GM21447 (cell line): ENCODE measurements around the gene SCAF8.
"Not testable (repeated sequence)": the region's sequence is repeated elsewhere in the genome, so short reads cannot be mapped to it uniquely, and the experiment has no call there.

ENCODE experiments used
- ATAC-seq: cut with Tn5 transposase; IDR thresholded peaks from one replicate; pipeline ENCODE4 v1.9.1; 2021; ENCODE audit not compliant: unreplicated experiment

SCAF8 gene

DNA sequence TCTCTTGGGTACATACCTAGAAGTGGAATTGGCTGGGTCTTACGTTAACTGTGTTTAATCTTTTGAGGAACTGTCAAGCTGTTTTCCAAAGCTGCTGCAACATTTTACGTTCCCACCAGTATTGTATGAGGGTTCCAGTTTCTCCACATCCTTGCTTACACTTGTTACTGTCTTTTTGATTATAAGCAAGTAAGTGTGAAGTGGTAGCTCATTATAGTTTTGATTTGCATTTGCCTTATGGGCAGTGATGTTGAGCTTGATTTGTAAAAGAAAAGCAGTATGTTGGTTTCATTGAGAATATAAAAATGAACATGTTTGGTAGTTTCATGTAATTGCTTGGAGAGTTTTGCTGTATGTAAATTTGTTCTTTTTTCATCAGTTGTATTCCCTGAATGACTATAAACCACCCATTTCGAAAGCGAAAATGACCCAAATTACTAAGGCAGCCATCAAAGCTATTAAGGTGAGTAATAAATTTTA is 40.4 kb downstream of the SCAF8 start:
- ATAC-seq, result peak; percentile 97

- ATAC-seq, result not testable (repeated sequence)
Observed at GRCh38 chr6:154779157-154779556, 45.9 kb downstream of the SCAF8 start.

DNA sequence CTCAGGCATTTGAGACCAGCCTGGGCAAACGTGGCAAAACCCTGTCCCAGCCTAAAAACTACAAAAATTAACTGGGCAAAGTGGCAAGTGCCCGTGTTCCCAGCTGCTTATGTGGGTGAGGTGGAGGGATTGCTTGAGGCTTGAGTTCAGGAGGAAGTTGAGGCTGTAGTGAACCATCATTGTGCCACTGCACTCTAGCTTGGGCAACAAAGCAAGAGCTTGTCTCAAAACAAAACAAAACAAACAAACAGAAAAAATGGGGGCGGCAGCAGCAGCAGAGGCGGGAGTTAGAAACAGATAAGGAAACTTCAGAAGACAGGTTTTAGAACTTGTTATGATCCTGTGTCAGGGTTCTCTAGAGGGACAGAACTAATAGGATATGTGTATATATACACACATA is 49.0 kb downstream of the SCAF8 start:
- ATAC-seq, result no peak

- peak; percentile 52 for ATAC-seq
Observed at GRCh38 chr6:154783229-154783628, 50.0 kb downstream of the SCAF8 start.

DNA sequence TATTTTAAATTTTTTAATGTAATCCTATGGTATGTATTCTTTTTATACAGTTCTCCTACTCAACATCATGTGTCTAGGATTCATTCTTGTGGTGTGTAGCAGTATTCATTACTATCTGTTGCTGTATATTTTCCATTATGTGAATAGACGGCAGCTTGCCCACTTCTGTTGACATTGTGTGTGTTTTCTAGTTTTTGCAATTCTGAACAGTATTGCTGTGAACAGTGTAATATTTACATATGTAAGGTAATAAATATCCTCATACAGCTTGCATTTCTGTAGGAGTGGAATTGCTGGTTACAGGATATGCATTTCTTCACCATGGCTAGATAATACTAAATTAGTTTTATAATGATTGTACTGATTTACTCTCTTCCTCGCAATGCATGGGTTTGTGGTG is 51.9 kb downstream of the SCAF8 start:
- ATAC-seq, result no peak

- ATAC-seq, result no peak
Observed at GRCh38 chr6:154786144-154786868, 53.1 kb downstream of the SCAF8 start.

DNA sequence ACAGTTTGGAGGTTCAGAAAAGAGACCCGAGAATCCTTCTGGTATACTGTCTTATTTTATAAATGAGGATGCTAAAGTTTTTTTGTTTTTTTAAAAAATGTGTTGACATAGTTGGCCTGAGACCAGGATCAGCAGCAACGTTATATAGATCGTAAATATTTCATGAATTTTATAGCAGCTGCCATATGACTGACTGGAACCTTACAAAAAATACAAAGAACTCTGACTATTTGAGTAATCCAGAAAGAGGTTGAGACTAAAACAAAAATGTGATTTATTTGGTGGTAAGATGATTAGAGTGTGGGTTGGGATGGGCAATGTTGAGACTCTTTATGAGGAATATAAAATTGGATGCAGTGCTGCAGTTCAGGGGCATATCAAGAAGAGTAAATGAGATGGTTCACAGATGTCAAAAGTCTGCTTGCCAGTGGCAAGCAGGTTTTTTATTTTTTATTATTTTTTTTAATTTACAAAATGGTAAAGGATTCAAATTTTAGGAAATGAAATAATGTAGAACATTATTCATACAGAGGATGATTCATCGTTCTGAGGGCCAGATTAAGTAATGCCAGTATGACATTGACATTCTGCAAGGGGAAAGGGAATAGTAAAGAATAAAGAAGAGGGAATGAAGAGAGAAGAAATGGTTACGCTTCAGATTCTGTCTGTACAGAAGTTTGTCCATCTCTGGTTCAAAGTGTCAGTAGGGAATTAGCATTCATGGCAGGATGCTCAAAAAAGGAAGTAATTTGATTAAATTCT is 58.5 kb downstream of the SCAF8 start:
- no peak for ATAC-seq

GRCh38 chr6:154792325-154792724 is 59.1 kb downstream of the SCAF8 start:
- no peak for ATAC-seq

DNA sequence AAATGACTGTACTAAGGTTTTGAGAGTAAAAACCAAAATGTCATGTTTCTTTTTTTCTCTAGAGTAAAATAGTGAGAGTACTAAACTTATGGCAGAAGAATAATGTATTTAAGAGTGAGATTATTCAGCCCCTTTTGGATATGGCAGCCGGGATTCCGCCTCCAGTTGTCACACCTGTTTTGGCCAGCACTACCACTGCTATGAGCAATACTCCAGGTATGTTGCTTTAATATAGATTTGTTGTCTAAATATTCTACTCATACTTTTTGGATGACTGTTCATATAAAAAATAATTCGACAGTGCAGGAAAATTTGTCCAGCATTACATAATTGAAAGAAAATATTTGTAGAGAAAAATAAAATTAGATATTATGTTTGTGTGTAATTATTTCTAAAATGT is 59.5 kb downstream of the SCAF8 start:
- ATAC-seq, result no peak

DNA sequence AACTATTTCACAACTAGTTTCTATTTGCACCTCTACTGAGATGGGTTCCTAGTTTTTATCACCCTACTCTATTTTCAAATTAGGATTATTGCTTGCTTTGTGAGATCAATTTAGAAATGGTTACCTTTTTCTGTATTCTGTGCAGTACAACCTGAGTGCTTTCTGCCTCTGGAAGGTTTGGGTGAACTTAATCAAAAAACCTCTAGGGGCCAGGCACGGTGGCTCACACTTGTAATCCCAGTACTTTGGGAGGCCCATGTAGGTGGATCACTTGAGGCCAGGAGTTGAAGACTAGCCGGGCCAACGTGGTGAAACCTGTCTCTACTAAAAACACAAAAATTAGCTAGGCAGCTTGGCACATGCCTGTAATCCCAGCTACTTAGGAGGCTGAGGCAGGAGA is 63.3 kb downstream of the SCAF8 start:
- no peak for ATAC-seq

- no peak for ATAC-seq
Observed at GRCh38 chr6:154797857-154798256, 64.6 kb downstream of the SCAF8 start.

DNA sequence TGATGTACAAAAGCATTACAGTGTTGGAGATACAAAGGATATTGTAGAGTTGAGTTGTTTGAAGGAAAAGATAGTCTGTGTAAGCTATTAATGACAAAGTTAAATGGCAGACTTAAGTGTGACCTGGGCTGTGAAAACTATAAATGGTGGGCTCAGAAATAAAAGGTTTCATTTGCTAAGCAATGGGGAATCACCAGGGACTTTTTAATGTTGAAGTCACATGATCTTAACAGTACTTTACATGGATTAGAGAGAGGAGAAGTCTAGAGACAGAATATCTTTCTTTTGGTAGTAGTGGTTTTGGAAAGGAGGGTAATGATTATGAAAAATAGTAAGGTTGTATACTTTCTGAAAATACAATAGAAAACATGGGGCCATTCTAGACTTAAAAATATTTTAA is 67.1 kb downstream of the SCAF8 start:
- ATAC-seq, result no peak

GRCh38 chr6:154805288-154805911 is 72.2 kb downstream of the SCAF8 start:
- ATAC-seq, result no peak

DNA sequence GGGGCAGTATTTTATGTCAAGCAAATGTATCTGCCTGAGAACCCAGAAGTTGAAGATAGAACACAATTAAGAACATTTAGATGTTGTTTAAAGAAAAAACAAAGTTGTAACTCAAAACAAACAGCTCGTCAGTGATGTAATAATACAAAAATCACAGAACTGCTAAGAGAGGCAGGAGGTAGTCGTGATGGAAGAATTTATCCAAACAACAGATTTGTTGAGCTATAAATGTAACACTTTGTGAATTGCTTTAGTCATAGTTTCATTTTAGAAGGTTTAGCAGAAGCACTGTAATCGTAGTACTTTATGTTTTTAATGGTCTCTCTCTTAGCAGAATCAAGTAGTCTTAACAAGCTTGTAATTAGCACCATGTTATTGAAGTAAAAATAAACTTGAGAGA is 73.6 kb downstream of the SCAF8 start:
- ATAC-seq, result no peak

DNA sequence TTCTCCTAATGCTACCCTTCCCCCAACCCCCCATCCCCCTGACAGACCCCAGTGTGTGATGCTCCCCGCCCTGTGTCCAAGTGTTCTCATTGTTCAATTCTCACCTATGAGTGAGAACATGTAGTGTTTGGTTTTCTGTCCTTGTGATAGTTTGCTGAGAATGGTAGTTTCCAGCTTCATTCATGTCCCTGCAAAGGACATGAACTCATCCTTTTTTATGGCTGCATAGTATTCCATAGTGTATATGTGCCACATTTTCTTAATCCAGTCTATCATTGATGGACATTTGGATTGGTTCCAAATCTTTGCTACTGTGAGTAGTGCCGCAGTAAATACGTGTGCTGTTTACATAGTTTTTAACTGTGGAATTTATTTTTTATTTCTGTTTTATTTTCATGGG is 78.4 kb downstream of the SCAF8 start:
- not testable (repeated sequence) for ATAC-seq

DNA sequence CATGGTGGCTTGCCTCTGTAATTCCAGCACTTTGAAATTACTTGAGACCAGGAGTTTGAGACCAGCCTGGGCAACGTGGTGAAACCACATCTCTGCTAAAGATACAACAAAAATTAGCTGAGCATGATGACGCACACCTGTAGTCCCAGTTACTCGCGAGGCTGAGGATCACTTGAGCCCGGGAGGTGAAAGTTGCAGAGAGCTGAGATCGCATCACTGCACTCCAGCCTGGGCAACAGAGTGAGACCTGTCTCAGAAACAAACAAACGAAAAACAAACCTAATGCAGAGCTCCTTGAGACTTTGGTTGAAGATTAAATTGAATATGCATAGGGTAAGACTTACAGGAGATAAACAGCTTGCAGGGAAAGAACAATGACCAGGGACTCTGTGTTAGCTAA is 80.8 kb downstream of the SCAF8 start:
- ATAC-seq, result peak; percentile 90

DNA sequence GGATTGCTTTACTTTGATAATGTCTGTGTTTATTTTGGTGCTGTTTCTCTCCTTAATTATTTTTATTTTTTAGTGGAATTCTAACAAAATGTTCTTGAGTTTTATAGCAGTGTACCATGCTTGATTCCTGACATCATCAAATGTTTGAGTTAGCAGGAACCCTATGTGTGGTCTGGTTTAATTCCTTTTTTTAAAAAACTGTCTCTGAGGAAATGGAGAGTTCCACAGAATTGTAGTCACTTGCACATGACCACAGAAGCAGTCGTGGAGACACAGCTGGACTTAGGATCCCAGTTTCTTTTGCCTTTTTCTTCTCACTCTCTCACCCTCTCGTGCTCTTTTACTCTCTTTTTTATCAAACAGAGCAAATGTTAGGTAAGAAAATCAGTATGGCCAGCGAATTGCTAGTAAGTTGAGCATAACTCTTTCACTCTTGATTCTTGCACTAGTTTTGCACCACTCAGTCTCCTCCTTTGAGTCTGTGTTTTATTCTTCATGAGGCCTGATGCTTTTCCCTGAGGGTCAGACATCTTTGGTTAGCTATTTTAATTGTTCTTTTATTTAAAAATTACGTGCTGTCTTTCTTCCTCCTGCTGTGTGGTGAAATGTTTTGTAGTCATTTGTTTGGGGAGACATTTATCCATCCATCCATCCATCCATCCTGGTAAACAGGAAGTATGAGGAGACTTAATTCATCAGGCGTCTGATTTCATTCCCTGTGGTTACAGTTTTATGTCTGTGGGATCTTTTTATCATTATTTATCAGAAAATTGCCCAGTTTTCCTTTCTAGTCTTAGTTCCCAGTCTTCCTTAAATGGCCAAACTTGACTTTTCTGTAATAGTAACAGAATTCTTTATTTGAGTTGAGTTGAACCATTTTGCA is 83.0 kb downstream of the SCAF8 start:
- no peak for ATAC-seq

- ATAC-seq, result no peak
Observed at GRCh38 chr6:154821099-154821498, 87.9 kb downstream of the SCAF8 start.

DNA sequence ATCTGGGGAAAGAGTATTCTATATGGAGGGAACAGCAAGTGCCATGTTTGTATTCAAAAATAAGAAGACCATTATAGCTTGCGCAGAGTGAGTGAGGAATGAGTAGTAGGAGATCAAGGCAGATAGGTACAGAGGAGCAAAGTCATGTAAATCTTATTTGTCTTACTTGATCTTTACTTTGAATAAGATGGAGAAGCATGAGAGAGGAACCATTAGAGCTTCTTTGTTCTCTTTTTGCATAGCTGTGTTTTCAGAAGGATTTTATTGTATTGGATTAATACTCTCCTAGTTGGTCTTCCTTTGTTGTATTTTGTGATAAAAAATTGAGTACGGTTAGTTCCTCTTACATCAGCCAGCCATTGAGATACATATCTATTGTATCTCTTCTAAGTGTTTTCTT is 88.4 kb downstream of the SCAF8 start:
- no peak for ATAC-seq

- no peak for ATAC-seq
Observed at GRCh38 chr6:154822947-154823558, 89.8 kb downstream of the SCAF8 start.

DNA sequence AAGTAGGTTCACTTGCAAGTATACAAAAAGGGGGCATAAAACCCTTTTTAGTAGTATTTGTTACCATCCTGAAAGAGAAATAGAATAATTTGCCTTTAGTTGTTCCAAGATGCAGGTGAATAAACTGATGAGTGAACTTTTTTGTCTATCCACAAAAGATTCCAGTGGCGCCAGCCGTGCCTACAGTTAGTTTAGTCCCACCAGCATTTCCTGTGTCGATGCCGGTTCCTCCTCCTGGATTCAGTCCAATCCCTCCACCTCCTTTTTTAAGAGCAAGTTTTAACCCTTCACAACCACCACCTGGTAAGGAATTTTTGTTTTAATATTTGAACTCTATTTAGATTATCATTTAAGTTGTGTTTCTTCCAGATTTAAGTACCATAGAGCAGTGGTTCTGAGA is 90.9 kb downstream of the SCAF8 start:
- ATAC-seq, result no peak
